Fibroblast of the aortic adventitia (primary cell): ENCODE data around the gene NANOS3. TPM values are rescaled to one million over a fixed set of nuclear protein-coding genes. Genes with fewer than 3 reads are reported as not detected.

ENCODE experiments used
- DNase-seq: peaks from one replicate; pipeline ENCODE4 v3.0.0-alpha.2; 2010; ENCODE audit warnings: low read depth
- H3K4me3 ChIP-seq: 2 replicates; pipeline ENCODE4 v1.5.1; 2011; ENCODE audit warnings: low read depth, mild to moderate bottlenecking, control low read depth, low read length, moderate library complexity
- total RNA-seq: library from RNA; depleted of rRNA; stranded (reverse); fragments of >200 nt; gene quantifications from 2 replicates; pipeline ENCODE4 v1.2.3, GENCODE V29; 2012; ENCODE audit warnings: low replicate concordance
- TF ChIP-seq, protein P1 (sequence below): IDR thresholded peaks from 2 replicates; pipeline ENCODE4 v1.5.1; 2011; ENCODE audit warnings: mild to moderate bottlenecking, low read length, control low read depth, inconsistent platforms; ENCODE audit not compliant: insufficient read depth

NANOS3 gene
- total RNA-seq, 1 donor: 0.27 TPM

DNA sequence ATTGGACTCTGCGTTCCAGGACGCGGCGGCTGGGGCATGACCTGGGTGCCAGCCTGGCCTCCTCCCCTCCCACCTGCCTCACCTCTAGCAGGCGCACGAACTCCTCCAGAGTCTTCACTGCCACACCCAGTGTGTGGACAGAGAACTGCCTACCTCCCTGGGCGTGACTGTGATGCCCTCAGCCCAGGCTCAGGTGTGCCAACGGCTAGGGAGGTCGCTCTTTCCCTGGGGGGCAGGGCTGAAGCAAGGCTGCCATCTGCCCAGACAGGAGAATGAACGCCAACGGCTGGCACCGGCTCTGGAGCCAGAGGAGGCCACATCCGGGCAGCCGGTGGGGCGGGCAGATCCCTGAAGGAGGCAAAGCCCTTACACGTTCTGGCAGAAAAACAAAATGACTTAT lies 11.3 kb downstream of the NANOS3 start:
- no peak for DNase-seq
- TF ChIP-seq, protein P1, sequence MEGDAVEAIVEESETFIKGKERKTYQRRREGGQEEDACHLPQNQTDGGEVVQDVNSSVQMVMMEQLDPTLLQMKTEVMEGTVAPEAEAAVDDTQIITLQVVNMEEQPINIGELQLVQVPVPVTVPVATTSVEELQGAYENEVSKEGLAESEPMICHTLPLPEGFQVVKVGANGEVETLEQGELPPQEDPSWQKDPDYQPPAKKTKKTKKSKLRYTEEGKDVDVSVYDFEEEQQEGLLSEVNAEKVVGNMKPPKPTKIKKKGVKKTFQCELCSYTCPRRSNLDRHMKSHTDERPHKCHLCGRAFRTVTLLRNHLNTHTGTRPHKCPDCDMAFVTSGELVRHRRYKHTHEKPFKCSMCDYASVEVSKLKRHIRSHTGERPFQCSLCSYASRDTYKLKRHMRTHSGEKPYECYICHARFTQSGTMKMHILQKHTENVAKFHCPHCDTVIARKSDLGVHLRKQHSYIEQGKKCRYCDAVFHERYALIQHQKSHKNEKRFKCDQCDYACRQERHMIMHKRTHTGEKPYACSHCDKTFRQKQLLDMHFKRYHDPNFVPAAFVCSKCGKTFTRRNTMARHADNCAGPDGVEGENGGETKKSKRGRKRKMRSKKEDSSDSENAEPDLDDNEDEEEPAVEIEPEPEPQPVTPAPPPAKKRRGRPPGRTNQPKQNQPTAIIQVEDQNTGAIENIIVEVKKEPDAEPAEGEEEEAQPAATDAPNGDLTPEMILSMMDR: no peak
- no peak overlapping the region for H3K4me3 ChIP-seq

DNA sequence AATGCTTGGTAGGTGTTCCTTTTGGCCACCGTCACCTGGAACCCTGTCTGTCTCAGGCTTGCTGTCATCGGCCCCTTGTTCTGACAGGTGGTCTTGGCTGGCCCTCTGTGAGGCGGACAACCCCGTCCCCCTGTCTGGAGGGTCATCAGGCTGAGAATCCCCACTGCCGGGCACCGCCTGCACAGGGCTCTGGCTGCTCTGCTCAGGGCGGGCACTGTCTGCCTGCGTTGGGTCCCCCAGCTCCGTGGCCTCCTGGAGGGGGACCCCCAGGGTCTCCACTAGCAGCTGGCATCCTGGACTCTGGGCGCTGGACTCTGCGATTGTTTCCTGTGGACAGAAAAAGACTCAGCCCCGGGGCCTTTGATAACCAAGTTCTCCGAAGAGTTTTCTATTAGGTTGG lies 13.2 kb downstream of the NANOS3 start:
- TF ChIP-seq, protein P1: no peak
- DNase-seq: no peak
- H3K4me3 ChIP-seq: no peak overlapping the region

DNA sequence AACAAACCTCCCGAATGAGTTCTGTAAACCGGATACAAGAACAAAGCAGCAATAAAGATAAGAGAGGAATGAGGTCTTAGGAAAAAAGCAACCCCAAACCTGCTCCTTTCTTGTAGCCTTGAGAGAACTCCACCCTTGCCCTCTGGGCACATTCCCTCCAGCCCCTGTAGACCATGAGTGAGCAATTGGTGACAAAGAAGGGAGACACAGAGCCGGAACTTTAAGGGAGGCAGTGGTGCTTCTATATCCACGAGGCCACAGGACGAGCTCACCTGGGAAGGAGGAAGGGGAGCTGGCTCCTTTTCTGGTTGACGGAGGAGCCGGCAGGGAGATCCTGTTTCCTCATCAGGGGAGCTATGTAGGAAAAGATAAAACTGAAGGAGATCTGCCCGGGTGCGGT lies 15.9 kb downstream of the NANOS3 start:
- H3K4me3 ChIP-seq: no peak overlapping the region
- DNase-seq: no peak
- TF ChIP-seq, protein P1: no peak

DNA sequence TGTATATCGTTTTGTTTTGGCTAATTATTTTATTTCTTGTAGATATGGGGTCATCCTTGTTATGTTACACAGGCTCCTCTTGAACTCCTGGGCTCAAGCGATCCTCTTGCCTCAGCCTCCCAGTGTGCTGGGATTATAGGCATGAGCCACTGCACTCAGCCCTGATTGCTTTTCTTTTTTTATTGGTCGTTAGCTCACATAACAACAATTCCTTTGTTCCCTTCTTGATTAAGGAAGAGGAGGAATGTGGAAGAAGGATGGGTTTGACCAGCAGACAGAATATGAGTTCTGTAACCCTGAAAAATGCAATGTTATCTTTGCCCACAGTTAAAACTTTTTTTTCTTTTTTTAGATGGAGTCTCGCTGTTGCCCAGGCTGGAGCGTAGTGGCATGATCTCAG lies 17.6 kb downstream of the NANOS3 start:
- no peak for DNase-seq
- TF ChIP-seq, protein P1: no peak
- no peak overlapping the region for H3K4me3 ChIP-seq

DNA sequence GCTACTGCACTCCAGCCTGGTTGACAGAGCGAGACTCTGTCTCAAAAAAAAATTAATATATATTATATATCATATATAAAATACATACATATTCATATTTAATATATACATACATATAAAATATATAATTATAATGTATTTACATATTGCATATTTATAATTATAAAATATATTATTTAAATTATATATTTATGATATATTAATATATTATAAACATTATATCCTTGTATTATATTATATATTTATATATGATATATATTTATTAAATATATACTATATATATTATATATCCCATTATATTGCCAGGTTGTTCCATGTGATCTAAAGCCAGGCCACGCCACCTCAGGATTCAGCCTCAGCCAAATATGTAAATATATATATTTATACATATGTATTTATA lies 19.3 kb downstream of the NANOS3 start:
- H3K4me3 ChIP-seq: no peak overlapping the region
- TF ChIP-seq, protein P1: no peak
- no peak for DNase-seq

DNA sequence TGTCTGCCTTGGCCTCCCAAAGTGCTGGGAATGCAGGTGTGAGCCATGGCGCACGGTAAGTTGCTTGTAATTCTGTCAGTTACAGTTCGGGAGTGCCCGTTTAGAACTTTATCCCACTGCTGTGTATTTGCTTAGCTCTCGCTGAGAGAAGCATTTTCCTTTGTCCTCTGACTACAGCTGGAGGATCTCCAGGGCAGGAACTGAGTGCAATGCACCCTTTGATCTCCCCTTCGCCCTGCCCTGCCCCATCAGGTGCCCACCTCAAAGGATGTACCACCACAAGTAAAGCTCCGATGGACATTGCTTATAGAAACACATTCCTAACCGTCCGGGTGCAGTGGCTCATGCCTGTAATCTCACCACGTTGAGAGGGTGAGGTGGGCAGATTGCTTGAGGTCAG lies 22.5 kb downstream of the NANOS3 start:
- TF ChIP-seq, protein P1: no peak
- no peak overlapping the region for H3K4me3 ChIP-seq

DNA sequence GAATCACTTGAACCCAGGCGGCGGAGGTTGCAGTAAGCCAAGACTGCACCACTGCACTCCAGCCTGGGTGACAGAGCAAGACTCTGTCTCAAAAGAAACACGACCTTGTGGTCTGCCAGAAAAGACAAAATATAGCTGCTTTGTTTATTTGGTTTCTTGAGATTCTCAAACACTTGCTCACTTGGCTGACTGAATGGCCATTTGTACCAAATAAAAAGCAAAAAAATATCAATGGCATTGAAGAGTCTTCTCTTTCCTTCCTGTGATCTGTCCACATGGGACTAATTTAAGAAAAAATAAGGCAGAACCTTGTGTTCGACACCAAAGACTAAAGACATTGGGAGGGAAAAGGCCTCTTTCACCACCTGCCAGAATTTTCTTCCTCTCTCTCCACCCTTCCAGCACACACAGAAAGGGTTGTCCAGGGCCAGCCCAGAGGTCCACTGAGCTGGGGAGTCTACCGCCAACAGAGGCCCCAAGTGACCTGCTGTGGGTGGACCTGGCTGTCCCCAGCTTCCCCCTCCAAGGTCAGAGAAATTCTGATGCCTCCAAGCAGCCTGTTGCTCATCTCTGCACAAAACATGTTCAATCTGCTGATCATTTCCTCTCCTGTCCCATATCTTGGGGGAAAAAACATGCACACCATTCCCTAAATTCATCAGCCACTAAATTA lies 23.1 kb downstream of the NANOS3 start:
- H3K4me3 ChIP-seq: no peak overlapping the region
- DNase-seq: no peak
- TF ChIP-seq, protein P1: no peak

More for the DNA sequence above, 22.5 kb downstream of the NANOS3 start:
- DNase-seq: no peak
